Measurements from ENCODE around the gene ZFYVE1.
A peak's percentile ranks its signal among the peaks of the same experiment; 100 is the strongest.
"Not testable (repeated sequence)": the region's sequence is repeated elsewhere in the genome, so short reads cannot be mapped to it uniquely, and the experiment has no call there.

Gene ZFYVE1

DNA sequence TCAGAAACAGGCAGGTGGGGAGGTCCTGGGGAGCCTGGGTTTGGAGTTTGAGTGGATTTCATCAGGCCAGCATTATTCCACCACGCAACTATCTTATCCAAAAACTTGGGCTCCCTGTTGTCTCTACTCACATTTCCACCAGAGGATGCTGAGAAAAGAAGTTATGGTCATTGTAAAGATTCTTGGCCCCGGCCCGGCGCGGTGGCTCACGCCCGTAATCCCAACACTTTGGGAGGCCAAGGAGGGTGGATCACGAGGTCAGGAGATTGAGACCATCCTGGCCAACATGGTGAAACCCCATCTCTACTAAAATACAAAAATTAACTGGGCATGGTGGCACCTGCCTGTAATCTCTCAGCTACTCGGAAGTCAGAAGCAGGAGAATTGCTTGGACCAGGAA lies 70.2 kb downstream of the ZFYVE1 start:
- not testable (repeated sequence) for DNase-seq (ENCODE audit: low spot score)

DNA sequence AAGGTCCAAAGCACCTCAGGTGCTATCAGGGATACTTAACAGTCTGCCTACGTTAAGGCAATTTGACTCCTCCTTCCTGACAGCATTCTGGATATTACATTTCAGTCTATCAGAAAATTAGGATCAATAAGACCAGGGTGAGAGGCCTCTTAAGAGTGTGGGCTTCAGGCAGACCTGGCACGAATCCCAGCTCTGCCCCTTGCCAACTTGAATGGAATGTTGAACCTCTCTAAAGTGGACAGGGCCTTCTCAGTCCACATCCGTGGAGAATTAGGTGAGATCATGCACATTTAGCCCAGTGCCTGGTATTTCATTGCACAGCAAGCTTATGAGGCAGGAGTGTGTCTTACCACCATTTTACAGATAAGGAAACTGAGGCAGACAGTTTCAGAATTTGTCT lies 74.7 kb downstream of the ZFYVE1 start:
- no peak for DNase-seq (ENCODE audit: low spot score)

DNA sequence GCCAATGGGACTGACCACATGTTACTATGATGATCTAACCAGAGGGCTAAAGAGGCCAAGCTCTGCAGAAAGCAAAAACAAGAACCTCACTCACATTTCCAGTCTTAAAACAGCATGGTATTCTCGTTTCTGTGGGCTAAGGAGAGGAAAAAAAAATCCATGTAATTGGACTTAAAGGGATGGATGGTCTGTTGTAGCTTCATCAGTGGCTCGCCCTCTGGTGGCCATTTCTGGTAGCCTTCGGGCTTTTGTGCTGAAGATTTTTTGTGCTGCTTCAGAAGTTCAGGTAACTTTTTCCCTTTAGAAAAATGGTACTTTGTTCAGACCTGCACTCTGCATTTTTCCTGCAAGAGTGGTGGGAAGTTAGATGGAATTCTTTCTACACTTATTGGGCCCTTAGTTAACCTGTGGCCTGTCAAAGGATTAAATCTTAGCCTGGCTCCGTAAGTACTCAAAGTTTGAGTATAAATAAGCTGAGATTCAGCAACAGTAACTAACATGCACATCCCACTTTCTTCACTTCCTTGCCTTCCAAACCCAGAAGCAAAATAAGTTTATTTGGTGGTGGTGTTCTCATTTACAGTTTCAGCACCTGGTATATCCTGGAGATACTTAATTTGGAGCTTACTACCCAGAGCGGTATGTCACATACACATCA lies 78.3 kb downstream of the ZFYVE1 start:
- DNase-seq (ENCODE audit: low spot score), result peak; percentile 35

DNA sequence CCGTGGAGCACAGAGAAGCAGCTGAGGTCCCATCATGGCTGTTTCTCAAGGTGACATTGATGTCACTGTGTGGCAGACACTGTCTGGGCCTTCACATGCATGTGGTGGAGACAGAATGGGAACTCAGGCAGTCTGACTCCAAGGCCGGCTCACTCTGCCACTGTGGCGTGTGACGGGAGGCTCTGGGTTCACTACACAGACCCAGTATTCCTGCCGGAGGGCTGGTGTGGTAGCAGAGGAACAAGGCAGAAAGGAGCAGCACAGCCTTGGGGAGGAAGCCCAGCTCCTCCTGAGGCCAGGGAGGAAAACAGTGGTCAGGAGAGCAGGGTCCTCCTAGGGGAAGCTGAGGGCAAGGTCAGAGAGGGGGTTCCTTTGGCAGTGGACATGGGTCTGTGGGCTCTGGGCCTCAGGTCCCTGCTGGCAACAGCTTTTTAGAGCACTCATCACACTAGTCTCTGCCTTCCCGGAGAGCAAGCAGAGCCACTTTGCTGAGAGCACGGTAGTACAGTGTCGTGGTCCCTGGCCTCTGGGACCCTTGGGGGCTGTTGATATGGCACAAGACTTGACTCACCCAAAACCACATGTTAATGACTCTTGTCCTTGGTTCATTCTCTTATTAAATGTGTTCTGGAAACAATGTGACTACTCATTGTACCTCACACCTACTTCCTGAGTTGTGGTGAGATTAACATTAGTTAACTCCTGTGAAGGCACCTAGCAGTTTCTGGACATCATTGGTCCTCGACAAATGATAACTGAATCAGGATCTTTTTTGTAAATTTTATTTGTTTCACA lies 79.3 kb downstream of the ZFYVE1 start:
- no peak for DNase-seq (ENCODE audit: low spot score)

DNA sequence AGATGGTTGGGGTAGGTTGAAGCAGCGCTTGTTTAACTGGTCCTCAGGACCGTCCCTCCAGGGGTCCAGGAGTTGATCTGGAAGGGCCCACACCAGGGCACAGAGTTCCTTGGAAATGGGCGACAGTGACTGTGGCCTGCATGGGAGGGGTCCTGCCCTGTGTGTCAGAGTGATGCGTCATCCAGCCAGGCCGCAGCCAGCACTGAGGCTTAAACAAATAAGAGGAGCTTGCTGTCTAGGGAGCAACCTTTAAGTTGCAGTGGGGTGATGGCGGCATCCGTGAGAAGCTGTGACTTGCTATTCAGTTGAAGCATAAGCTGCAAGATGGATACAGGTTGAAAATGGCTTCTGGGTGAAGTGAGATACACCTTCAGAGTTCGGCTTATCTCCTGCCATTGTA lies 80.4 kb downstream of the ZFYVE1 start:
- no peak for DNase-seq (ENCODE audit: low spot score)

DNA sequence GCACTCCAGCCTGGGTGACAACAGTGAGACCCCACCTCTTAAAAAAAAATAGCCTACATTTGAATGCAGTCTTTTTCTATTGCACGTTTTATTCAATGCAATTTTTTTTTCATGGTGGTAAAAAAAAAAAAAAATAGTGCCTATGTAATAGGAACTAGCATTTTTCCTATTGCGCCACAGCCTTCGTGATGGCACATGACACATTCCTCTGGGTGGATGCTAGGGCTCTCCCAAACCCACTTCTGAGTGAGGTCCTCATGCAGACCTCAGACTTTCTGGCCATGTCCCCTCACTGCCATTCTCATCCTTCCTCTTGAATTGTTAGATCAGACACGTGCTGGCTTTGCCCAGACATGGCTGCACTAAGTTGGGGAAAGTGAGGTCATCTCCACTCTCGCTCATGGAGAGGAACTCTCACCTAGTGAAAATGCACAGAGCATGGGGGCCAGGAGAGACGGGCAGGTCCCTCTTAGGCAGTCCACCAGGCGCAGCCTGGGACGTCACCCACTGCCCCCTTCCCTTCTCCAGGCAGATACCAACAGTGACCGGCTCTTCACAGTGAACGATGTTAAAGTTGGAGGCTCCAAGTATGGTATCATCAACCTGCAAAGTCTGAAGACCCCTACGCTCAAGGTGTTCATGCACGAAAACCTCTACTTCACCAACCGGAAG lies 81.4 kb downstream of the ZFYVE1 start:
- DNase-seq (ENCODE audit: low spot score), result no peak

DNA sequence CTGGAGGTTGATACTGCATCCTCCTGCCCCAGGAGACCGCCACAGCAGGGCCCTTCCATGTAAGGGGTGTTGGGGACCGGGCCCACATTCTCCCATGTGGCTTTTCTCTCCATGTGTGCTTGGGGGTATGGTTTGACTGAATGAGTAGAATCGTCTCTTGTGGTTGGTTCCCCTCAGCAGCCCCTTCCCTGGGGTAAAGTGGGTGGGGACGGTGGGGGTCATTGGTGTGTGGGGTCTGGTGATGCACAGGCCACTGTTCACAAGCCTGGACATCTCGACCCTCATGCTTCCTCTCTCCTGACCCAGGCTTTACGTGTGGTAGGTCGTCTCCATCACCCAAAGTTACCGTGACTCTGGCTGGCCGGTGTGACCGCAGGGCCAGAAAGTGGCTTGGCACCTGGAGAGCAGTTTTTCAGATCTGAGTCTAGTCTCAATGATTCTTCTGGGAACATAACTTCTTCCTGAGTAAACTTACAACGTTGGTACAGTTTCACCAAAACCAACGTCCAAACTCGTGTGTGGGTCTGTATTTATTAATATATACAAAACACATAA lies 83.0 kb downstream of the ZFYVE1 start:
- no peak for DNase-seq (ENCODE audit: low spot score)

DNA sequence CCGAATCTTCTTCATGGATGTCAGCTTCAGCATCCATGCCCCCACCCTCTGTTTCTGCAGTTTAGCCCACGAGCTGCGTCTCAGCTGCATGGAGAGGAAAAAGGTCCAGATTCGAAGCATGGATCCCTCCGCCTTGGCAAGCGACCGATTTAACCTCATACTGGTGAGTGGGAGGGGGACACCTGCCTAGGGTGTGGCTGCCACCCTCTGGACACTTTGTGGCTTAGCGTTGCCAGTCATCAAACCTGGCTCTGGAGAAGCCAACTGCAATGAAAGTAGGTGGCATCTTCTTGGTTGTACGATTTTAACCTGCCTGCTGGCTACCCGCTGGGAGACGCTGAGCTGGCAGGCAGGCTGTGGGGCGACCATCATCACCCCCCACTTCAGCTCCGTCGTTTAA lies 84.0 kb downstream of the ZFYVE1 start:
- no peak for DNase-seq (ENCODE audit: low spot score)

DNA sequence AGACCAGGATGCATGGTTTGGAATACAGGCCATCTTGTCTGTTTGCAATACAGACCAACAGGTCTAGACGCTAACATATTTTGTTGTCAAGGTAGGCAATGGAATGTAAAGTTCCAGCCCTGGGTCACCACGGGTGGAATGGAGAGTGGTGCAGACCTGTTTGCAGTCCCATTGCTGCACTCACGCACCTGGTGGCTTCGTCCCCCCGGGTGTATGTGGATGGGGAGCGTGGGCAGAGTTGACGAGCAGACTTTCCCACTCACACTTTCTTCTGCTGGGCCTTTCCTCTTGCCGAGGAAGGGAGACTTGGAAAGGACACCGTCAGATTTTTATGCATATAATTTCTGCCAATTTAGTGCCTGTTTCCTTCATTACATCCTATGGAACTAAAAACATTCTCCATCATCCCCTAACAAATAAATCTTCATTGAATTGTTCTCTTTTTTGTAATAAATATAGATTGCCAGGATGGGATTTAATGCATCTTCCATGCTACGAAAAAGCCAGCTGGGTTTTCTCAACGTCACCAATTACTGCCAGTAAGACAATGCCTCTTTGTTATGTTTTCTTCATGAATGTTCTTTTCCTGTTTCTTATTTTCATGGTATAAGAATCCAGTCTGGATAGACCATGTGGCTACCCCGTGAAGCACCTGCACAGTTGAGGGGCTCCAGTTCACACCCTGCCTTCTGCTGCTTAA lies 85.5 kb downstream of the ZFYVE1 start:
- DNase-seq (ENCODE audit: low spot score), result no peak

DNA sequence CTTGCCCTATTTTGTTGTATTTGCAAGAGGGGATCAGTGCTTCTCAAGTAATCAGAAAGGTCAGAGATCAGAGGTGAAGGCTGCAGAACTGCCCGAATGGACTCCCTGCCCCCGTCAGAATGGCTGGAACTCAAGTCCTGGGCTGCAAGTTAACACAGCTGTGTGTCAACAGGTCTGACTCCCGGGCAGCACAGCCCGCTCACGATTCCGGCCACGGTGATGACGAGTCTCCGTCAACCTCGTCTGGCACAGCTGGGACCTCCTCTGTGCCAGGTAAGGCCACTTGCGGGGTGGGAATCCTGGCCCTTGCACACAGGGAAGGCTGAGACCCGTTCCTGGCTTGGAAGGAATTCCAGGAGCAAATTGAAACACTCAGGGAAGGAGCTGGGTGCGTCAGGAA lies 87.3 kb downstream of the ZFYVE1 start:
- no peak for DNase-seq (ENCODE audit: low spot score)

DNA sequence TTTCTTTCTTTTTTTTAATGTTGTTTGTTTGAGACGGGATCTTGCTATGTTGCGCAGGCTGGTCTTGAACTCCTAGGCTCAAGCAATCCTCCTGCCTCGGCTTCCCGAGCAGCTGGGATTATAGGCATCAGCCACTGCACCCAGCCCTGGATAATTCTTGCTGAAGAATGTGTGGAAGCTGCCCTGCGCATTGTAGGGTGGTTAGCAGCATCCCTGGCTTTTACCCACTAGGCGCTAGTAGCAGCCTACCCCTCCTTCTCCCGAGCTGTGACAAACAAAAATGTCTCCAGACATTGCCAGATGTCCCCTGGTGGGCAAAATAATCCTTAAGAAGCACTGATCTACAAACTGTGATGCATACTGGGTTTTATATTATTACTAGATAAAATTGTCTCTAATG lies 94.0 kb downstream of the ZFYVE1 start:
- DNase-seq (ENCODE audit: low spot score), result no peak

DNA sequence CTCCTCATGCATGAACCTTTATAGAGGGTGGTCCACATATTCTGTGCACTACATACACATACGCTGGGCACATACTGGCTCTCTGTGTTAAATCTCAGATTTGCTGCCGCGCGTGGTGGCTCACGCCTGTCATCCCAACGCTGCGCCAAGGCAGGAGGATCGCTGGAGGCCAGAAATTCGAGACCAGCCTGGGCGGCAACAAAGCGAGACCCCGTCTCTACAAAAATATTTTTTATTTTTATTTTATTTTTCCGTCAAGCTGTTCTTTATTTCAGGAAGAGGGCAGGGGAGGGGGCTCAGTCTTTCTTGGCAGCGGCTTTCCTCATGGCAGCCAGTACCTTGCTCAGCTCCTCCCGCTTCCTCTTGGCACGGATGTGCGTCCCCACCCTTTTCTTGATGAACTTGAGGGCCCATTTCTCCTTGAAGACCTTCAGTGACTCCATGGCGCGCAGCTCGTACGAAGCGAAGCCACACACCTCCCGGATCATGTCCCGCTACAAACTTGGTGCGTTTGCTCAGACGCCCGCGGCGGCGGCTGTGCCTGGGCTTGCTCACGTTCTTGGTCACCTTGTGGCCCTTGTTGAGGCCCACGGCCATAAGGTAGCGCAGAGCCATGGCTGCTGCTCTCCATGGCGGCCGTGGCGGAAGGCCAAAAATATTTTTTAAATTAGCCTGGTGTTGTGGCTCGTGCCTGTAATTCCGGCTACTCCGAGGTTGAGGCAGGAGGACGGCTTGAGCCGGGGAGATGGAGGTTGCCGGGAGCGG lies 97.4 kb downstream of the ZFYVE1 start:
- no peak for DNase-seq (ENCODE audit: low spot score)

DNA sequence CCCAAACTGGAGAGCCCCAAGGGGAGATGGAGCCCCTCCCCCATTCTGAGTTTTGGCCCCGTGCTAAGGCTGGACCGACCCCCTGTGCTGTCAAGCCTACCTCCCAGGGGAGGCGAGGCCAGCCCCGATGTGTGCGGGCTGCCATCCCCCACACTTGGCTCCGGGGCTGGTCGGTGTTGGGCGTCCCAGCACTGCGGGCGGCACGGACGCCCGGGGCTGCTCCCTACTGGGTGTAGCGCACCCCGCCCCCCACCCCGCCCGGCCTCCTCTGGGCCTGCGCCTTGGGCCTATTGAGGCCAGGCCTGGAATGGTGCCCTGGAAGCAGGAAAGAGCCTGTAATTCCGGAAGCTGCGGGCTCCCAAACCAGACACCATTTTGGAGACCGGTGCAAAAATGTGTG lies 98.0 kb downstream of the ZFYVE1 start:
- no peak for DNase-seq (ENCODE audit: low spot score)

DNA sequence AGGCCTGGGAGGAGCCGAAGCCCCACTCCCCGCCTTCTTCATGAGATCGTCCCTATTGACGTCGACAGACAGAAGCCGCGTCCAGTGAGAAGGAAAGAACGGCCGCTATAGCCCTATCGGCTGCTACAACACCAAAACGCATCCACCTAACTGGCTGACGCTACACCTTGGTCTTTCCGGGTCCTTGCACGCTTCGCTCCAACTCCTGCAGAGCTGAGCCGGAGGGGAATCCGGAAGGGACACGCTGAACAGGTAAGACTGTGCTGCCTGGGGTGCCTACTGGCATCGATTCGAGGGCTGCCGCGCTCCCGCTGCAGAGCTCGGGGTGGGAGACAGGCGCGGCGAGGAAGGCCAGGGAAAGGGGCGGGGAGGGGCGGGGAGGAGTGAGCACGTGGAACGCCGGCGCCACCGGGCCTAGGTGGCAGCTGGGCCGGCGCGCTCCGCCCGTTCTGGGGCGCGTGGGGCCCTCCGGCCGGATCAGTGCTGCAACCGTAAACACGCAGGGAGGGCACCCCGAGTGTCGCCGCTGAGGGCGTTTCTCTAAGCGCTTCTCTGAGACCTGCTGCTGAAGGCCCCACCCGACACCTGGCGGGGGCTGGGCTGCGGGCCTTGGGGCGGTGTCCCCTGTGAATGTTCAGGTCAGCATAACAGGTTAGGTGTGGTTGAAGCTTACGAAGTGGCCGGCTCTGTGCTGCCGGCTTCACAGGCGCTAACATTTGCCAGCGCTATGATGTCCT lies 100.4 kb downstream of the ZFYVE1 start, which contains the start of gene DCAF4:
TSS of gene DCAF4 (plus strand) at position 173 of the 737 bp plus-strand sequence. CDS start 11,515 bp downstream, outside the sequence.
- peak; percentile 95 for DNase-seq (ENCODE audit: low spot score)

DNA sequence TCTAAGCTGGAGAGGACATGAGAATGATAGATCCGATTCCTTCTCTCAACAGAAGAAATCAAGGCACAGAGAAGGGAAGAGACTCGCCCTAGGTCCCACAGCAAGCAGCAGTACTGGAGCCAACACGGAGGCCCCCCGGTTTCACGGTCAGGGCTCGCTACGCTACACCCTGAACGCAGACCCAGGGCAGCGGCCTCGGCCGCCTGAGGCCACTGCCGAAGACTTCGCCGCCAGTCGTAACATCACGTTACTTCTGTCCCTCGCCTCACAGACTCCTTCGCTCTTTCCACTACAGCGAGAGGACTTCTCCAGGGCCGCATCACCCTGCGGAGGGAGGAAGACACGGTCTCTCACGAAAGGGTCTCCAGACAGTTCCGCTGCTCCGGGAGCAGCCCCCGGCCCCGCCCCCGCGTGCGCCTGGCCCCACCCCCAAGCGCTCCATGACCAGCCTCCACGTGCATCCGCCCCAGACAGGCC lies 101.1 kb downstream of the ZFYVE1 start:
- no peak for DNase-seq (ENCODE audit: low spot score)

DNA sequence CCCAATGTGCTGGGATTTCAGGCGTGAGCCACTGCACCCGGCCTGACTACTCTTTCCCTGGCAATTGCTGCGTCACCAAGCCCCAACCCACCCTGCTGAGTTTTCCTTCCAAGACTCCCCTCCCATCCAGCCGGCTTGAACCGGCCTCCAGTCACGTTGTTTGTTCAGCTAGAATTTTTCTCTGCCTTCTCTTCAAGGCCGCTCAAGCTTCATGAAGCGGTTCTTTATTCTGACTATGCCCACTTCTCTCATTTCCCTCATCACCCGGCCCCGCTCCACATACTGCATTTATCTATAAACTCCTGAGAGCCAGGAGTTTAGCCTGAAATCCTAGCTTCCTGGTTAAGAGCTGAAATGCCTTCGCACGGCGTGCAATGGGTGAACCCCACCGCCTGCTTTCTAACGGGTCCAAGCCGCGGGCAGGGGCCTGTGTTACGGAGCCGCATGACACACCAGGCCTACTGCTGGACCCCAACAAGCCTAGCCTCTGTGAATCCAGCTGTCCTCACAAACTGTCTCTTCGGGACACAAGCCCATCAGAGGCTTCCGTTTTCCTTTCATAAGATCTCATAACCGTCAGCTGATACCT lies 101.6 kb downstream of the ZFYVE1 start:
- DNase-seq (ENCODE audit: low spot score), result no peak

DNA sequence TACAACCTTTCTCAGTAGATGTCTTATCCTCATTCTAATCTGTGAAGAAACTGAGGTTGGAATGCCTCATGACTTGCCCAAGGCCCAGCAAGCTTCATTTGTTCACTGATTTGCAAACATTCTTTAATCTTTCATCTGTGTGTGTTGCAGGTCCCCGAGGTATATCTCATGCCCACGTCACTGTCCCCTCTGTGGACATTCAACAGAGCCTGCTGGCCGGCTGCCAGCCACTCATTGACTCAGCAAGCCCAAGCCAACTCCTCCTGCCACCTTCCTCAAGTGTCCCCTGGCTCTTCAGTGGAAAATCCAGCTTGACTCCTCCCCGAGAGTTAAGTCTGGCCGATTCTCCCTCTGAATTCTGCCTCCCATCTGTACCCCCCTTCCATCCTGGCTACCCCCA lies 102.6 kb downstream of the ZFYVE1 start:
- DNase-seq (ENCODE audit: low spot score), result no peak

DNA sequence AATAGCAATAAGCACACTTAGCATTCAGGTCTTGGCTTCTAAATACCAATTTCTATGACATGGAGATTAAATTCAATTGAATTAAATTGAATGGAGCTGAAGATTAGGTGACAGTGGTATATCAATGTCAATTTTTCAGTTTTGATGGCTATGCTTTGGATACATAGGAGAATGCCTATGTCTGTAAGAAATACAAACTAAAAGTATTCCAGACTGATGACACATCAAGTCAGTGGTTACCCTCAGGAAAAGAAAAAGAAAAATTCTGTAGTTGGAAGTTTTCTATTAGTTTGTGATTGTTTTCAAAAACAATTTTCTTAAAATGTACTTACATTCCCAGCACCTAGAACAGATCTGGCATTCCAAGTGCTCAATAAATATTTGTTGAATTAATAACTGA lies 105.5 kb downstream of the ZFYVE1 start:
- DNase-seq (ENCODE audit: low spot score), result no peak

DNA sequence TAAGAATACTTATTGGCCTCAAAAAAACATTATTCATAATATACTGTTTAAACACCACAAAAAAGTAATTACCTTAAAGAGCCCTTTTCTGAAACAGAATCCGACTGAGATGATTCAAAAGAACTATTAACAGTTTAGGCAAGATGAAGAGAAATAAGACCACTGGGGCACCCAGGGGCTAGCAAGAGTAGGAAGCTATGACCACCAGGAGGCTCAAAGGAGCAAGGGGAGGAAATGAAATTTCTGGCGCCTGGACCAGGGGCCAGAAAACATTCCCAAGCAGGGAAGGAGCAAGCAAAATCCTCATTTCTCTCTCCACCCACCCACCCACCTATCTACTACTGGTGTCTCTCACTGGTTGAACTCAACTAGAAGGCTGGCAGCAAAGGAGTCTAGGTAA lies 106.9 kb downstream of the ZFYVE1 start:
- no peak for DNase-seq (ENCODE audit: low spot score)

Data from putamen (tissue), 1 donor.